GM18870 (cell line): Measurements from ENCODE around the gene HCRTR1.

ENCODE experiments used
- ATAC-seq: cut with Tn5 transposase; IDR thresholded peaks from one replicate; pipeline ENCODE4 v1.9.1; 2021; ENCODE audit warnings: moderate library complexity; ENCODE audit not compliant: unreplicated experiment

The HCRTR1 gene

GRCh38 chr1:31617218-31617915, at the start of gene HCRTR1:
Gene HCRTR1 (plus strand): TSS chr1:31617689. CDS start chr1:31619193, 1,504 bp downstream.
- ATAC-seq = no peak

GRCh38 chr1:31567956-31568570, 49.4 kb upstream of the HCRTR1 start:
- ATAC-seq = no peak

- ATAC-seq = no peak
These were observed 48.4 kb upstream of the HCRTR1 start for GRCh38 chr1:31568895-31569595.

- ATAC-seq = no peak
These were observed 47.8 kb upstream of the HCRTR1 start for GRCh38 chr1:31569596-31570173.

GRCh38 chr1:31570228-31570627, 47.3 kb upstream of the HCRTR1 start:
- ATAC-seq = no peak

- no peak for ATAC-seq
These were observed 46.6 kb upstream of the HCRTR1 start for GRCh38 chr1:31570906-31571305.

- ATAC-seq = no peak
These were observed 45.9 kb upstream of the HCRTR1 start for GRCh38 chr1:31571340-31572295.

- ATAC-seq = no peak
These were observed 45.0 kb upstream of the HCRTR1 start for GRCh38 chr1:31572323-31573104.

- no peak for ATAC-seq
These were observed 44.2 kb upstream of the HCRTR1 start for GRCh38 chr1:31573261-31573660.

GRCh38 chr1:31574749-31575368, 42.6 kb upstream of the HCRTR1 start:
- no peak for ATAC-seq

- ATAC-seq = no peak
These were observed 41.9 kb upstream of the HCRTR1 start for GRCh38 chr1:31575369-31576140.

GRCh38 chr1:31576201-31576669, 41.3 kb upstream of the HCRTR1 start, which contains the start of gene TINAGL1:
Gene TINAGL1 (plus strand): TSS chr1:31576515. CDS start chr1:31577149, 634 bp downstream.
- ATAC-seq = no peak

GRCh38 chr1:31576743-31577455, 40.6 kb upstream of the HCRTR1 start:
- ATAC-seq = no peak

- no peak for ATAC-seq
These were observed 39.8 kb upstream of the HCRTR1 start for GRCh38 chr1:31577515-31578192.

- ATAC-seq = no peak
These were observed 38.1 kb upstream of the HCRTR1 start for GRCh38 chr1:31579374-31579773.

- no peak for ATAC-seq
These were observed 37.0 kb upstream of the HCRTR1 start for GRCh38 chr1:31580513-31580870.

- no peak for ATAC-seq
These were observed 36.4 kb upstream of the HCRTR1 start for GRCh38 chr1:31580891-31581603.
